HG03103 (cell line): ENCODE results near the gene POMT1.
"Not testable (repeated sequence)": the region's sequence is repeated elsewhere in the genome, so short reads cannot be mapped to it uniquely, and the experiment has no call there.

Source experiments
- ATAC-seq: cut with Tn5 transposase; IDR thresholded peaks from one replicate; pipeline ENCODE4 v1.9.1; 2021; ENCODE audit warnings: low read depth; ENCODE audit not compliant: unreplicated experiment

The POMT1 gene

DNA sequence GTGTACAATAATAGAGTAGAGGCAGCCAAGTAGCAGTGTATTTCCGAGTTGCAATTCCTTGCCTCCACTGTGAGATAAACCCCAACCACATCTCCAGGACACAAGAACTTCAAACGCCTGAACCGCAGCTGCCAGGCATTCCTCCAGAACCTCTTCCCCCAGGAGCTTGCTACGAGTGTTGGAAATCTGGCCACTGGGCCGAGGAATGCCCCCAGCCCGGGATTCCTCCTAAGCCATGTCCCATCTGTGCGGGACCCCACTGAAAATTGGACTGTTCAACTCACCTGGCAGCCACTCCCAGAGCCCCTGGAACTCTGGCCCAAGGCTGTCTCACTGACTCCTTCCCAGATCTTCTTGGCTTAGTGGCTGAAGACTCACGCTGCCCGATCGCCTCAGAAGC lies 46.5 kb downstream of the POMT1 start:
- not testable (repeated sequence) for ATAC-seq

DNA sequence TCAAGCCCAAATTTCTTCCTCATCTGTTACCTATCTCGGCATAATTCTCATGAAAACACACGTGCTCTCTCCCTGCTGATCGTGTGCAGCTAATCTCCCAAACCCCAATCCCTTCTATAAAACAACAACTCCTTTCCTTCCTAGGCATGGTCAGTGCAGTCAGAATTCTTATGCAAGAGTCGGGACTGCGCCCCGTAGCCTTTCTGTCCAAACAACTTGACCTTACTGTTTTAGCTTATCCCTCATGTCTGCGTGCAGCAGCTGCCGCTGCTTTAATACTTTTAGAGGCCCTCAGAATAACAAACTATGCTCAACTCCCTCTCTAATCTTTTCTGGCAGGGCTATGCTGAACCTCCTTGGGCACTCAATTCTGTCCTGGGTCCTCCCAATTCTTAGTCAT lies 47.7 kb downstream of the POMT1 start:
- not testable (repeated sequence) for ATAC-seq

DNA sequence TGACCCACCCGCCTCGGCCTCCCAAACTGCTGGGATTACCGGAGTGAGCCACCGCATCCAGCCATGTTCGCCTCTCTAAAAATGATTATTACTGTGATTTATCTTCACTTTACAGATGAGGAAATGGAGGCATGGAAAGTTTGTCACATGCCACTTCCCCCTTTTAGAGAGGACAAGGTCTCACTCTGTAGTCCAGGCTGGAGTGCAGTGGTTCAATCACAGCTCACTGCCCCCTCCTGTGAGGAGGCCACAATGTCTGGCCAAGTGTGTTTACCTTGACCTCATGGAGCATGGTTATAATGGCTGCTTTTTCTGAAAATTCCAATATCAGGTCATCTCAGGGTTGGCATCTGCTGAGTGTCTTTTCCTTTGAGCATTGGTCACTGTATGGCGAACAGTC lies 49.3 kb downstream of the POMT1 start:
- ATAC-seq = no peak

DNA sequence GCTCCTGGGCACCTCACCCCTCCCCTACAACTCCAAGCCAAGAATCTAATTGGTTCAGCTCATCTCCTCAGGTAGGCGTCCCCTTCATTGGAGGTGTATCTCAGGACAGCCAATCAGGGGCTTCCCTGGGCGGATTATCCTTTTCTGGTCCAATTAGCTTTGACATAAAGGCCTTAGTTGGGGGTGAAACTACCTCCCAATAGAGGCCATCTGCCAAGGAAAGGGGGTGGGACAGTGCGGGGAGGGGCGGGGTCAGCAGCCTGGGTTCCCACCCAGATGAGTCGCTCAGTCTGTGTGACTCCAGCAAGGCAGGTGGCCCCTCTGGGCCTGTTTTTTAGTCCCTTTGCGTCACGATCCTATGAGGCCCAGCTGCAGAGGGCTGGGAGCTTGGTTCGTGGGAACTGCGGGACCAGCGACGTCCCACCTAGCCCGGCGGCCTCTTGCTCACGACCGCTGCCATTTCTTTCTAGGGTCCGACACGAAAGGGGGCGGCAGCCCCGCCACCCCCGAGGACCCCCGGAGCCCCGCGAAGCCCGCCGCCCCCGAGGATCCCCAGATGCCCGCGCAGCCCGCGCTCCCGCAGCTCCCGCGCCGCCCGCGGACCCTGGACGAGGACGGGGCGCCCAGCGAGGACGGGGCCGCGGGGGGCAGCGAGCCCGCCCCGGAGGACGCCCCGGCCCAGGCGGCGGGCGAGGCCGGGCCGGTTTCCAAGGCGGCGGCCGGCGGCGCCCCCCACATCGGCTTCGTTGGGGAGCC lies 51.5 kb downstream of the POMT1 start:
- no peak for ATAC-seq

DNA sequence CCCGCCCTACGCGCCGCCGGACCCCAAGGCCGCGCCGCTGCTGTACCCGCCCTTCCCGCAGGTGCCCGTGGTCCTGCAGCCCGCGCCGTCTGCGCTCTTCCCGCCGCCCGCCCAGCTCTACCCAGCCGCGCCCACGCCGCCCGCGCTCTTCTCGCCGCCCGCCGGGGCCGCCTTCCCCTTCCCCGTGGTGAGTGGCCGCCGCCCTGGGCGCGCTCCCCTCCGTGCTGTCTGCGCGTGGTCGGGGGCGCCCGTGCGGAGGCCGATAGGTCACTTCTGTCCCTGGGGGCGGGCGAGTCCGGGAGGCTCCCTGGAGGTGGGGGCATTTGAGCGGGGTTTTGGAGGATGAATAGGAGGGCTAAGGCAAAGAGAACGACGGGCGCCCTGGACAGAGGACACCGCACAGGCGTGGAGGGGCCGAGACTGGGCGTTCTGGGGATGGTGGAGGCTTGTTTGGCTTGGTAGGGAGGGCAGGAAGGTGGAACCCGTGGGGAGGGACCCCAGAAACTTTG lies 52.2 kb downstream of the POMT1 start:
- ATAC-seq = no peak

DNA sequence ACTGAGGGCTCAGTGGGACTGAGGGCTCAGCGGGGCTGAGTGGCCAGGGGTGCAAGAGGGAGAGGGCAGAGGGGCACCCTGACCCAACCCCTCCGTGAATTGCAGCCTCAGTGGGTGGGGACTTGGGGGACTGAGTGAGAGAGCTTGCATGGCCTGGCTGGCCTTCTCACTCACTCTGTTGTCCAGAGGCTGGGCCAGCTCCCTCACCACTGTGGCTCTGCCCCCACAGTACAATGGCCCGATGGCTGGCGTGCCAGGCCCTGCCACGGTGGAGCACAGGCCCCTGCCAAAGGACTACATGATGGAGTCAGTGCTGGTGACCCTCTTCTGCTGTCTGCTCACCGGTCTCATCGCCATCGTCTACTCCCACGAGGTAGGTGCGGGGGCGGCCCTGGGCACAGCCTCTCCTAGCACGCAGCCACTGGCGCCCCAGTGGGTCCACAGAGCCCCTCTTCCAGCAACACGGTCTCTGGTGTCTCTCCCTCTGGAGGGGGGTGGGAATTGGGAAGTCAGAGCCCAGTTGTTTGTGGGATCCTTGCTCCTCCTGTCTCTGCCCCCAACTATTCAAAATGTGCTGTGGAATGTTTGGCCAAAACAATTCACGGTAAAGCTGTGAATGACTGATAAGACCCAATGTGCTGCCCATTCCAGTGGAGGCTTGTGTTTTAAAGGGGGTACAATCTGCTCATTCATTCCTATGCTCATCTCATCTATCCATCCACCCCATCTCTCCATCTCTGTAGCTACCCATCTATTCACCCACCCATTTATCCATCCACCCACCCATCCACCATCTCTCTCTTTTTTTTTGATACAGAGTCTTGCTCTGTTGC lies 53.3 kb downstream of the POMT1 start:
- no peak for ATAC-seq

DNA sequence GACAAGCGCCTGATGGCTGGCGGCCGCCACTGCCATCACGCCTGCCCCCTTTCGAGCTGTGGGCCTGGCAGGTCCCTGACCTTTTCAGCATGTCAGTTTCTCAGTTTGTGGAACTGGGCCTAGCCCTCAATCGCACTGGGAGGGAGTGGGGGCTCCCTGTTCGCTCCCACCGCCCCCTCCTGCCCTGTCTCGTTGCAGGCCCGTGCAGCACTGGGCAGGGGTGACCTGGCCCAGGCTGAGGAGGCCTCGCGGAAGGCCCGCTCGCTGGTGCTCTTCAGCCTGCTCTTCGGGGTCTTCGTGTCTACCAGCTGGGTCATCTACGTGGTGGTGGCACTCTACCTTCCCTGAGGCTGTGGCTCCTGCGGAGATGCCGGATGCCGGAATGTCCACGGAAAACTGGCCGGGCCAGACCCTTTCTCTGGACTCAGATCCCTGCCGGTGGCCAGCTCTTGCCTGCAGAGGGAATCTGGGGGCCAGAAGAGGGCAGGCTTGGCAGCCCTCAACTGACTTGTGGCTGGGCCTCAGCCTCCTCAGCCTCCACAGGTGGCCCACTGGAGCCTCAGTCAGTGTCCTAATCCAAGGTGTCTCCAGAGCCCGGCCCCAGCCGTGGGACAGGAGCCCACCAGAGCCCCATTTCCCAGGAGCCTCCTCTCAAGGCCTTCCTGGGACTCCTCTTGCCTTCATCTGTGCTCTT lies 55.3 kb downstream of the POMT1 start:
- ATAC-seq = no peak

DNA sequence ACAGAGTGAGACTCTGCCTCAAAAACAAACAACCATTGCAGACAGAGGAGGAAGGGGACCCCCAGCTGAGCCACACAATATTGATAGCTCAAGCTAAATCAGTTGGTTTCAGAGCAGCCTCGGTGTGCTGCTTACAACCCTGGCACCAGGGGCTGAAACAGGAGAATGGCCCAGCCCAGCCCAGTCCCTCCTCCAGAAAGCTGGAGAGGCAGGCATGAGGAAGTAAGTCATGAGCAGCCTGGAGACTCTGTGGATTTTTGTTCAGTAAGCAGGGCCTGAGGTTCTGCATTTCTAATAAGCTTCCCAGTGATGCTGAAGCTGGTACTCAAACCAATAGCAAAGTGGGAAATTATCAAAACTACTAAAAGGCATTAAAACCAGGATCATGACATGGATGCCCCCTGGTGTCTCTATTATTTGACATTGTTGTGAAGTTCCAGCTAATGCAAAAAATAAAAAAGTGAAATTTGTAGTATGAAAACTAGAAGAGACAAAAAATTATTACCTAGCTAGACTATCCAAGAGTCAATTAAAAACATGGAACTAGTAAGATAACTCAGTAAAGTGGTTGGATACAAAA lies 56.8 kb downstream of the POMT1 start:
- ATAC-seq = no peak

DNA sequence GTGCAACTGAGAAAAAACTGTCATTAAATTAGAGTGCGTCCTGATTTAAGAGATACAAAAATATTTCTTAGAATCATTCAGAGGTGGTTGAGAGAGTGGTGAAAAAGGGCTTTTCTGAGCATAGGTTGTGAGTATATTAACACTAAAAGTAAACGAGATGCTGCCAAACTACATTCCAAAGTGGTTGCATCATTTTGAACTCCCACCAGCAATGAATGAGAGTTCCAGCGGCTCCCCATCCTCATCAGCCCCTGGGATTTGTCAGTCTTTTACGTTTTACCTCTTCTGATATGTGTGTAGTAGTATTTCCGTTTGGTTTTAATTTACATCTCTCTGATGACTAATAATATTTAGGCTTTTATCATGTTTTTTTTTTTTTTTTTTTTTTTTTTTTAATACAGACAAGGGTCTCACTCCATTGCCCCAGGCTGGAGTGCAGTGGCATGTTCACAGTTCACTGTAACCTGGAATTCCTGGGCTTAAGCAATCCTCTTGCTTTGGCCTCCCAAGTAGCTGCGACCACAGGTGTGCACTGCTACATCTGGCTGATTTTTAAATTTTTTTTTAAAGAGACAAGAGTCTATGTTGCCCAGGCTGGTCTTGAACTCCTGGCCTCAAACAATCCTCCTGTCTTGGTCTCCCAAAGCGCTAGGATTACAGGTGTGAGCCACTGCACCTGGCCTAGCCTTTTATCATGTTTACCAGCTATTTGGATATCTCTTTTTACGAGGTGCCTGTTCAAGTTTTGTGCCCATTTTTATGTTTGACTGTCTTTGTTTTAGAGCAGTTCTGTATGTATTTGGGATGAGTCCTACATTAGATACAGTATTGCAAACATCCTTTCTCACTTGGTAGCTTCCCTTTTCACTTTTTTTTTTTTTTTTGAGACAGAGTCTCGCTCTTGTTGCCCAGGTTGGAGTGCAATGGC lies 59.6 kb downstream of the POMT1 start:
- ATAC-seq = no peak

DNA sequence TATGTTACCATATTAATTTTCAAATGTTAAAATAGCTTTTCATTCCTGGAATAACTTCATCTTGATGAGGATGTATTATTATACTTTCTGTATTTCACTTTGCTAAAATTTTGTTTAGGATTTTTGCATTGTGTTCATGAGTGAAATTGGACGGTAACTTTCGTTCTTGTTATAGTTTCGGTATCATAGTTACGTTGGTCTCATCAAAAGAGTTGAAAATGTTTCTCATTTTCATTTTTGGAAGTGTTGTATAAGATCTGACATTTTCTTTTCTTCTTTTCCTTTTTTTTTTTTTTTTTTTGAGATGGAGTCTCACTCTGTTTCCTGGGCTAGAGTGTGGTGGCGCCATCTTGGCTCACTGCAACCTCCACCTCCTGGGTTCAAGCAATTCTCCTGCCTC lies 62.7 kb downstream of the POMT1 start:
- ATAC-seq = no peak

DNA sequence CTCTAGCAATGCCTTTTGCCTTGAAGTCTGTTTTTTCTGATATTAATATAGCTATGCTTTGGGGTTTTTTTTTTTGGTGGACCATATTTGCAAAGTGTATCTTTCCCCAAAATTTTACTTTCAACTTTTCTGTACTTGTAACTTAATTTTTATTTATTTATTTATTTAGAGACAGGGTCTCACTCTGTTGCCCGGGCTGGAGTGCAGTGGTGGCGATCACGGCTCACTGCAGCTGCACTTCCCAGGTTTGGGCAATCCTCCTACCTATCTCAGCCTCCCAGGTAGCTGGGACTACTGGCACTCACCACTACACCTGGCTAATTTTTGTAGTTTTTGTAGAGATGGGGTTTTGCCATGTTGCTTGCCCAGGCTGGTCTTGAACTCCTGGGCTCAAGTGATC lies 63.4 kb downstream of the POMT1 start:
- ATAC-seq = no peak

DNA sequence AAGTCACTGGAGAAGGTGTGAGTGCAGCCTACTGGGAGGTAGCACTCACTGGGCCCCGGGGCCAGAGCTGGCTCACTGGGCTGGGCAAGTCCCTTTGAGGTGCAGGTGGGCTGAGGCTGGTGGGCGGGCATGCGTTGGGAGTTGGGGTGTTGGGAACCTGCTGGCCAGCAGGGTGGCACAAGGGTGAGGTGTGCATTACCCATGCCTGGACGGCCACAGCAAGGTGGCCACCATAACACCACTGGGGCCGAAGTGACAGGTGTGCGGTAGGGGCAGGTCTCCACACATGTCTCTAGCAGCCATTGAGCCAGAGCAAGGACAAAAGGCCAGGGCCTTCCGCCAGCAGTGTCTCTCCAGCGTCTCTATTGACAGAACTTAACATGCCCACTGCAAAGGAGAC lies 65.2 kb downstream of the POMT1 start:
- no peak for ATAC-seq
